Heart left ventricle (tissue), 13 donors: ENCODE data around the gene VPS35L.

Source experiments
- CTCF ChIP-seq, 12 donors: fragments of 200-600 bp; sonication (generic) in 4 of 12; IDR thresholded peaks; one replicate each; pipeline versions ENCODE4 v1.5.0 to v1.8.0; 2018 to 2022; ENCODE audit warnings: antibody characterized with exemption in 12 of 12, mild to moderate bottlenecking in 5 of 12
- POLR2A ChIP-seq, 2 donors: fragments of 450-650 bp; IDR thresholded peaks; one replicate each; pipeline ENCODE4 v1.6.1; 2017; ENCODE audit warnings: antibody characterized with exemption in 2 of 2, mild to moderate bottlenecking in 2 of 2, moderate library complexity in 2 of 2
- donor health status: ischemic (EF 13 %, LVEDD 7.1; RV severe dilation, severe dysfunction).
- donor health status: DM: no; HTN: yes; CAD: no.
- donor health status: DM: no; HTN: no; CAD: no.
- donor health status: ischemic (EF 25% LVEDD 6.9; RV normal size, moderate dysfunction).
- donor health status: ischemic (EF 25% LVEDD 5.7; RV mildly dilated, moderate dysfunction).
- donor health status: ischemic (EF 35%, LVEDD 5.7; RV mildly dilated, moderate dysfunction).
- donor health status: nonischemic (EF 11% LVEDD 7.7; RV severe dilation, severe dysfunction).
- donor health status: DM: yes; HTN: yes; CAD: no.
- donor health status: PGD.
- donor health status: ischemic (EF 29% LVEDD 5.4; RV normal size, mild dysfunction).
- donor health status: nonischemic (EF 23%, LVEDD 6.1; RV moderate dilation, normal function).

GRCh38 chr16:19599968-19600716 lies 44.6 kb downstream of the VPS35L start:
- no peak for TF ChIP-seq CTCF (IDR thresholded peaks at IDR 0.05)
- no peak for TF ChIP-seq POLR2A (IDR thresholded peaks at IDR 0.05)
